Trophoblast cell (in vitro differentiated cells and primary cell): ENCODE data around the gene NOP56.

Experiments used
- DNase-seq, 2 donors: peaks; one replicate each; pipeline ENCODE4 v3.0.0-alpha.2; 2016
- H2AFZ ChIP-seq: 2 replicates; pipeline ENCODE4 v1.6.1; 2013; ENCODE audit warnings: low read length, moderate library complexity, mild to moderate bottlenecking; ENCODE audit not compliant: insufficient read depth, poor library complexity
- H2AK5ac ChIP-seq: 2 replicates; pipeline ENCODE4 v1.6.1; 2013; ENCODE audit warnings: mild to moderate bottlenecking, low read length
- H2BK120ac ChIP-seq: 2 replicates; pipeline ENCODE4 v1.6.1; 2013; ENCODE audit warnings: low read length, mild to moderate bottlenecking, moderate library complexity; ENCODE audit not compliant: insufficient read depth, poor library complexity
- H2BK12ac ChIP-seq: 2 replicates; pipeline ENCODE4 v1.6.1; 2013; ENCODE audit warnings: mild to moderate bottlenecking, low read length, moderate library complexity
- H2BK5ac ChIP-seq: 2 replicates; pipeline ENCODE4 v1.6.1; 2013; ENCODE audit warnings: low read length, low read depth, moderate library complexity, mild to moderate bottlenecking; ENCODE audit not compliant: poor library complexity
- H3K14ac ChIP-seq: 2 replicates; pipeline ENCODE4 v1.6.1; 2013; ENCODE audit warnings: mild to moderate bottlenecking, low read length
- H3K18ac ChIP-seq: 2 replicates; pipeline ENCODE4 v1.6.1; 2013; ENCODE audit warnings: mild to moderate bottlenecking, low read length
- H3K23ac ChIP-seq: 2 replicates; pipeline ENCODE4 v1.6.1; 2013; ENCODE audit warnings: low read length
- H3K27ac ChIP-seq: 2 replicates; pipeline ENCODE4 v1.5.1; 2013; ENCODE audit warnings: low read depth, mild to moderate bottlenecking, inconsistent platforms, low read length, moderate library complexity
- H3K27me3 ChIP-seq: 2 replicates; pipeline ENCODE4 v1.6.1; 2013; ENCODE audit warnings: inconsistent platforms, mild to moderate bottlenecking, low read length, moderate library complexity; ENCODE audit not compliant: insufficient read depth
- H3K36me3 ChIP-seq, 2 experiments: 1 replicate in 1 of 2; 2 replicates in 1 of 2; pipeline ENCODE4 v1.6.1; 2013; ENCODE audit warnings: low read length in 2 of 2, mild to moderate bottlenecking in 2 of 2, moderate library complexity in 1 of 2; ENCODE audit not compliant: insufficient read depth in 2 of 2, control insufficient read depth in 1 of 2
- H3K4ac ChIP-seq: 2 replicates; pipeline ENCODE4 v1.6.1; 2013; ENCODE audit warnings: low read depth, mild to moderate bottlenecking, low read length, moderate library complexity
- H3K4me1 ChIP-seq, 2 experiments: 1 replicate in 1 of 2; 2 replicates in 1 of 2; pipeline ENCODE4 v1.6.1; 2013; ENCODE audit warnings: low read length in 2 of 2, mild to moderate bottlenecking in 2 of 2, moderate library complexity in 1 of 2; ENCODE audit not compliant: insufficient read depth in 2 of 2, control insufficient read depth in 1 of 2
- H3K4me2 ChIP-seq: 2 replicates; pipeline ENCODE4 v1.6.1; 2013; ENCODE audit warnings: inconsistent platforms, mild to moderate bottlenecking, low read length, moderate library complexity
- H3K4me3 ChIP-seq: 2 replicates; pipeline ENCODE4 v1.5.1; 2013; ENCODE audit warnings: mild to moderate bottlenecking, low read depth, low read length, inconsistent platforms
- H3K79me1 ChIP-seq: one replicate; pipeline ENCODE4 v1.6.1; 2013; ENCODE audit warnings: low read length
- H3K79me2 ChIP-seq: 2 replicates; pipeline ENCODE4 v1.6.1; 2013; ENCODE audit warnings: low read length, mild to moderate bottlenecking; ENCODE audit not compliant: control insufficient read depth, insufficient read depth, poor library complexity
- H3K9ac ChIP-seq: 2 replicates; pipeline ENCODE4 v1.6.1; 2013; ENCODE audit warnings: mild to moderate bottlenecking, low read length
- H3K9me3 ChIP-seq: 2 replicates; pipeline ENCODE4 v1.6.1; 2013; ENCODE audit warnings: low read depth, mild to moderate bottlenecking, control low read depth, inconsistent platforms, low read length; ENCODE audit not compliant: insufficient read depth
- H4K12ac ChIP-seq: 2 replicates; pipeline ENCODE4 v1.6.1; 2013; ENCODE audit warnings: low read depth, mild to moderate bottlenecking, low read length, moderate library complexity
- H4K8ac ChIP-seq: 2 replicates; pipeline ENCODE4 v1.6.1; 2013; ENCODE audit warnings: low read depth, mild to moderate bottlenecking, low read length, moderate library complexity
- H4K91ac ChIP-seq: one replicate; pipeline ENCODE4 v1.6.1; 2013; ENCODE audit warnings: low read depth, mild to moderate bottlenecking, low read length, moderate library complexity
- WGBS: extraction: QIAGEN DNeasy Blood & Tissue Kit; methylation state at CpG from one replicate; pipeline ENCODE4 v1.1.7; 2013; ENCODE audit warnings: missing lambda C conversion rate; ENCODE audit not compliant: insufficient read length, insufficient coverage; ENCODE audit errors: extremely low coverage; 5-methylcytosine and 5-hydroxymethylcytosine counted together

The NOP56 gene

DNA sequence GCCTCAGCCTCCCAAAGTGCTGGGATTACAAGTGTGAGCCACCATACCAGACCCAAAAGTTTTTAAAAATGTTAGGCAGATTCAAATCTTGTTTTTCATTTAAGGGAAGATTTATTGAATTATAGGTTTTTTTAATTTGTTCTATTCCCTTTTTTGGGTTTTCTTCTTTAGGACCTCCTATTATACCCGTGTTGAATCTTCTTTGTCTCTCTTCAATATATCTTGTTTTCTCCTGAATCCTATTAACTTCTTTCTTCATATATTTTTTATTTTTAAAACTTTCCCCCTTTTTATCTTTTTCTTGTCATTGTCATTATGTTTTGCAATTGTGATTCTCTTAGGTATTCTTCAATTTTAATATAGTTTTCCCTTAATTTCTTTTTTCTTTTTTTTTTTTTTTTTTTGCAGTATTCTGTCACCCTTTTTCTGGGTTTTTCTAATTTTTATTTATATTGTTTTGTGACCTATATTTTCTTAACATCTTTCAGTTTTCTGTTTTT is 45.9 kb upstream of the NOP56 start:
- no peak overlapping the region for H3K18ac ChIP-seq
- H3K79me2 ChIP-seq, result no peaks in the 10 kb centered on the region
- no peak overlapping the region for H3K27ac ChIP-seq
- no peak overlapping the region for H3K9ac ChIP-seq
- no peak overlapping the region for H2AK5ac ChIP-seq
- H4K12ac ChIP-seq, result no peak overlapping the region
- H4K8ac ChIP-seq, result no peak overlapping the region
- no peak overlapping the region for H2BK120ac ChIP-seq
- H2BK12ac ChIP-seq, result no peak overlapping the region
- no peaks in the 10 kb centered on the region for H3K79me1 ChIP-seq
- H2BK5ac ChIP-seq, result no peak overlapping the region
- no peak overlapping the region for H3K14ac ChIP-seq
- no peak overlapping the region for H3K23ac ChIP-seq
- no peak overlapping the region for H4K91ac ChIP-seq
- no CpG with 5 or more reads among the region's 1 CpG for WGBS
- no peaks in the 10 kb centered on the region for H3K36me3 ChIP-seq
- peaks cover 4% of the 10 kb centered on the region for H3K9me3 ChIP-seq
- H3K4me3 ChIP-seq, result no peak overlapping the region
- H3K4ac ChIP-seq, result no peak overlapping the region
- no peaks in the 10 kb centered on the region for H3K4me1 ChIP-seq
- H3K27me3 ChIP-seq, result no peaks in the 10 kb centered on the region
- H2AFZ ChIP-seq, result no peak overlapping the region
- DNase-seq, result no peak
- no peak overlapping the region for H3K4me2 ChIP-seq

DNA sequence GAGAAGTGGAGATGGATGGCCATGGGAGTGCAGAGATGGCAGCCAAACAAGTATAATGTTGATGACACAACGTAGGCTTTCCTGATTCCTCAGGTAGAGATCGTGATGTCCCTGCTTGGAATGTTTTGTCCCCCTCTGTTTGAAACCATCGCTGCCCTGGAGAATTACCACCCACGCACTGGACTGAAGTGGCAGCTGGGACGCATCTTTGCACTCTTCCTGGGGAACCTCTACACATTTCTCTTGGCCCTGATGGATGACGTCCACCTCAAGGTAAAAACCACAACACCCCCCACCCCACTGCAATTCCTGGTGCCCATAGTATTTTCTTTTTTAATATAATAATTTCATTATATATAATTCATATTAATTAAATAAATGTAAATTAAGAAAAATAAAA is 42.1 kb upstream of the NOP56 start:
- Histone ChIP-seq H3K14ac (no peak overlapping the region), H3K18ac (no peak overlapping the region), H3K27ac (no peak overlapping the region), H4K91ac (no peak overlapping the region), H2AFZ (no peak overlapping the region), H3K9ac (no peak overlapping the region), H2BK5ac (no peak overlapping the region), H3K9me3 (peaks cover 6% of the 10 kb centered on the region), H3K79me2 (no peaks in the 10 kb centered on the region), H4K12ac (no peak overlapping the region), H3K27me3 (no peaks in the 10 kb centered on the region), H2AK5ac (no peak overlapping the region), H3K4me2 (no peak overlapping the region), H3K4ac (no peak overlapping the region), H3K23ac (no peak overlapping the region), H3K36me3 (no peaks in the 10 kb centered on the region), H4K8ac (no peak overlapping the region), H2BK120ac (no peak overlapping the region), H2BK12ac (no peak overlapping the region), H3K4me3 (no peak overlapping the region), H3K79me1 (no peaks in the 10 kb centered on the region), H3K4me1 (no peaks in the 10 kb centered on the region)
- WGBS, result no CpG with 5 or more reads among the region's 6 CpGs
- DNase-seq, result no peak

DNA sequence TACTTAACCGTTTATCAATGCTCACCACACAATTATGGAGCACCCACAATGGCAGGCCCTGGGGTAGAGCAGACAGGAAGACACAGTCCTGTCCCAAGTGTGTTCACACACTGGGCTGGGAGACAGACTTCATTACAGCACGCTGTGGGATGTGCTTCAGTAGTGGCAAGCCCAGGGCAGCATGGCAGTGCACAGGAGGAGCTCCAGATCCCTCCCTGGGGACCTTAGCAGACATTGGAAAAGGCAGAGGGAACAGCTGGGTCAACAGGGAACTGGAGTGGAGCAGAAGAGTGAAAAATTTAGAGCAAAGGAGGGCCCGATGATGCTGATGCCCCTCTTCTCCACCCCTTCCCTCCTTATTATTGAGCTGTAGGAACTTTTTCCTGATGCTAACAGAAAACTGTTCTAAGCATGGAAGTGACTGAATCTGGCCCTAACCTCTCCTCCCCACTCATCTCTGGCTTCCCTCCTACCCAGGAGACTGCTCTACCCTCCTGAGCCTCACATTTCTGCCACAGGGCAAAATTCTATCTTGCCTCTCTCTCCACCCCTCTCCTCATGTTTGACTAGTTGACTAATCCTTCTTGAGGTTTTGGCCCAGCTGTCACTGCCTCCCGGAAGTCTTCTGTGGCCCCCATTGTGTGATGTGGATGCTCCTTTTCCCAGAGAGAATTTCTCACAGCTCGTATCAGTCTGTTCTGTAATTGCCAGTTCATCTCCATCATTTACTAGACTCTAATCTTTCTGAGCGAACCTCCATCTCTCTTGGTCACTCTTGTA is 41.3 kb upstream of the NOP56 start:
- no peak overlapping the region for H3K4me3 ChIP-seq
- no peak overlapping the region for H3K4ac ChIP-seq
- no peak overlapping the region for H2BK12ac ChIP-seq
- no peaks in the 10 kb centered on the region for H3K27me3 ChIP-seq
- H3K79me1 ChIP-seq, result no peaks in the 10 kb centered on the region
- H3K18ac ChIP-seq, result no peak overlapping the region
- no peak overlapping the region for H3K23ac ChIP-seq
- H3K27ac ChIP-seq, result no peak overlapping the region
- no CpG with 5 or more reads among the region's 6 CpGs for WGBS
- H2BK120ac ChIP-seq, result no peak overlapping the region
- H3K9me3 ChIP-seq, result peaks cover 4% of the 10 kb centered on the region
- no peaks in the 10 kb centered on the region for H3K4me1 ChIP-seq
- H2AFZ ChIP-seq, result no peak overlapping the region
- H3K9ac ChIP-seq, result no peak overlapping the region
- no peak overlapping the region for H2AK5ac ChIP-seq
- H3K4me2 ChIP-seq, result no peak overlapping the region
- no peak overlapping the region for H4K8ac ChIP-seq
- H3K79me2 ChIP-seq, result no peaks in the 10 kb centered on the region
- no peak overlapping the region for H3K14ac ChIP-seq
- no peaks in the 10 kb centered on the region for H3K36me3 ChIP-seq
- H4K12ac ChIP-seq, result no peak overlapping the region
- H4K91ac ChIP-seq, result no peak overlapping the region
- DNase-seq, result no peak
- no peak overlapping the region for H2BK5ac ChIP-seq

DNA sequence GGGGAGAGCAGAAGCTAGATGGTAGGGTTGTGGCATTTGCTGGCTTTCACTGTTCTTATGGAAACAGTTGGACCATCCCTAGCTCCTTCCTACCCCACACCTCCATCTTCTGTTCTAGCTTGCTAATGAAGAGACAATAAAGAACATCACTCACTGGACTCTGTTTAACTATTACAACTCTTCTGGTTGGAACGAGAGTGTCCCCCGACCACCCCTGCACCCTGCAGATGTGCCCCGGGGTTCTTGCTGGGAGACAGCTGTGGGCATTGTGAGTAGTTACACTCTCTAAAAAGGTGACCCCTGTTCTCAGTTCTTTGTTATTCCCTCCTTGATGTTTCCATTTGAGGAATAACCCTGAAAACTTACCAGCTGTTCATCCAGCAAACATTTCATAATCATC is 40.4 kb upstream of the NOP56 start:
- H4K12ac ChIP-seq, result no peak overlapping the region
- H3K79me2 ChIP-seq, result no peaks in the 10 kb centered on the region
- no peak overlapping the region for H2BK12ac ChIP-seq
- no peak overlapping the region for H3K18ac ChIP-seq
- H2BK120ac ChIP-seq, result no peak overlapping the region
- no peak overlapping the region for H3K4me2 ChIP-seq
- H4K91ac ChIP-seq, result no peak overlapping the region
- no peaks in the 10 kb centered on the region for H3K4me1 ChIP-seq
- H4K8ac ChIP-seq, result no peak overlapping the region
- WGBS, result no CpG with 5 or more reads among the region's 3 CpGs
- H3K27ac ChIP-seq, result no peak overlapping the region
- H3K9me3 ChIP-seq, result peaks cover 4% of the 10 kb centered on the region
- H3K79me1 ChIP-seq, result no peaks in the 10 kb centered on the region
- no peak overlapping the region for H3K4ac ChIP-seq
- H2AFZ ChIP-seq, result no peak overlapping the region
- no peak overlapping the region for H3K9ac ChIP-seq
- H2BK5ac ChIP-seq, result no peak overlapping the region
- DNase-seq, result no peak
- no peaks in the 10 kb centered on the region for H3K27me3 ChIP-seq
- no peaks in the 10 kb centered on the region for H3K36me3 ChIP-seq
- no peak overlapping the region for H2AK5ac ChIP-seq
- no peak overlapping the region for H3K14ac ChIP-seq
- no peak overlapping the region for H3K23ac ChIP-seq
- no peak overlapping the region for H3K4me3 ChIP-seq
